ENCODE data around the gene PRIM2.
"Not testable (repeated sequence)": the region's sequence is repeated elsewhere in the genome, so short reads cannot be mapped to it uniquely, and the experiment has no call there.

PRIM2 gene

DNA sequence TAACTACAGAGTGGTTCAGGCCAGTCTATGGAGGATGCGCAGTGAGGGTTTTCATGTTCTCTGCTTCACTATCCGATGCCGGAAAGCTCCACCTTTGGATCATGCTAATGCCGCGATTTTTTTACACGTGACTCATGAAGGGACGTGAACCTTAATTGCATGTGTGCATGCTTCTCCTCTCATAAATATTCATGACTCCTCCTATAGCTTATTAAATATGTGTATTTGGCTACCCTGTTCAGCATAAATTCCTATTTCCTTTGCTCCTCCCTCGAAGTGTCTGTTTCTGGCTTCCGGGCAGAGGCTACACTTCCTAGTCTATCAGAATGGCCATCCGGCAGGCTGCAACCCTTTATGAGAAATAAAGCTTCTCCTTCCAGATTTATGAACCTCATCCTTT is 185.0 kb downstream of the PRIM2 start:
- not testable (repeated sequence) for DNase-seq (ENCODE audit: low read depth)

DNA sequence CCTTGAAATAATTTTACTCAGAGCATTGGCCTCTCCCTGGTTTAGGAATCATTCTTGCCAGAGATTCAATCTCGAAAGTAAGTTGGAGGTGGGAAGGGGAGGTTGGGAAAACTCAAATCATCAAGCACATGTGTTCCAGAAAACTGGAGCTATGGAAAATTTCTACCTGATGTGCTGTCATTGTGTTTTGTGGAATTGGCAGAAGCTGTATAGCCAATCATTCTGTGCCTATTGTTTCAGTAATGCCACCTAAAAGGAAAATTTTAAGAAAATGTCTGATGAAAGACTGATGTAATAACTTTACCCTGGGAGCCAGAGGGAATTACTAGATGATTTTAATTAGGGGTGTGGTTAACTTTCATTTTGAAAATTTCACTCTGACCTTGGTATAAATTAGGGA is 187.8 kb downstream of the PRIM2 start:
- DNase-seq (ENCODE audit: low read depth), result not testable (repeated sequence)

DNA sequence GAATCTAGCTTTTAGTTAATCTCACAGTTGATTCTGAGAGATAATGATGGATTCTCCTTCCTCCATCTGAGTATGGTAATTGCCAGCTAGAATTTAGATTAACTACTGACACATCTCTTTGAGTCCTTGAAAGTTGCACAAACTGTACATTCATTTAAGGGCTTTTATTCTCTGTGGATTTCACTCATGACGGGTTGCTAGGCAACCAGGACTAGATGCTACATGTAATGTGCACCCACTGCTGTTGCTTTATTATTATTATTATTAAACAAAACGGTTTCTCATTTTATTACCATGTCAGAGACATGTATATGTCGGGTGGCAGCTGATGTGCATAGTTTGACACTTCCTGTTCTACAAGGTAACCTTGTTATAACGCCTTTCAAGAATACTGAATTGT is 193.0 kb downstream of the PRIM2 start:
- DNase-seq (ENCODE audit: low read depth), result not testable (repeated sequence)

DNA sequence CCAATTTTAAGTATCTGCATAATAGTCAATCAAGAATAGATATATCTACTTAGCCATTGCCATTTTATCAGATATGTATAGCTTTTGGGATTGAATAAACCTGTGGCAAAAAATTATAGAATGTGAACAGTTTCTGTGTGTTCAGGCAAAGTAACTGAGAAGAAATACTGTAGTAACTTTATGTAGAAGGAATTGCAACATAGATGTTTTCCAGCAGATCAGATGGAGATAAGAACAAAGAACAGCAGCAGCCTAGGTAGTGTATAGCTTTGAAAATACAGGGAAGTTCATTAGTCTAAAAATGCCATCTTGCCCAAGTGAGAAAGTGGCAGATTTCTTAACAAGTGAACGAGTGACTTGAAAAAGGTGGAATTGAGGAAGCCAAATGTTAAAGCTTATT is 197.7 kb downstream of the PRIM2 start:
- DNase-seq (ENCODE audit: low read depth), result not testable (repeated sequence)

DNA sequence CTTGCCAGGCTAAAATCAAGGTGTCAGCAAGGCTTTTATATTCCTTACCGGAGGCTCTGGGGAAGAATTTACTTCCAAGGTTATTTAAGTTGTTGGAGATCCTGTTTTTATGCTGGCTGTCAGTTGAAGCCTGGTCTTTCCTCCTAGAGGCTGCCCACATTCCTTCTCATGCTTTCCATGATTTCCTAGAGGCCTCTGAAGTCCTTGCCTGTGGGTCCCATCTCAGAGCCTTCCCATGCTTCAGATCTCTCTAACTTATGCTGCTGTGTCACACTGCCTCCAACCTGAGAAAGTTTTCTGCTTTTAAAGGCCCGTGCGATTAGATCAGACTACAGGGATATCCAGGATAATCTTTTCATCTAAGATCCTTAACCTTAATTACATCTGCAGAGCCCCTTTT is 198.4 kb downstream of the PRIM2 start:
- not testable (repeated sequence) for DNase-seq (ENCODE audit: low read depth)

DNA sequence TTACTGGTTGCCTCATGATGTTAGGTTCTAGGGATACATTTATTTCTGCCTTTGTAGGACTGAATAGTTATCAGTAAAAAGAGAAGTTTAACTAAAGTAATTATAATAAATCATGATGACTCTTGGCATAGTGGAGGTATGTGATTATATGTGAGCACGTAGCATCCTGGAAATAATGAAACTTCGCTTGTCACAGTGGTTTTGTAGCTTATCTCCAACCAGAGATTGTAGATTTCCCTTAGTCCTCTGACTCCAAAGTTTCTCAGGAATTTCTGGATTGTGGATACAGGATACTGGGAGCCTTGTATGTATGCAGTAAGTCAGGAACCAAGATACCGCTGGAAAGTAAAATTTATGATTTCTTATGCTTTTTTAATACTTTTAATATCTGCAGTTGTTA is 199.3 kb downstream of the PRIM2 start:
- DNase-seq (ENCODE audit: low read depth), result not testable (repeated sequence)

DNA sequence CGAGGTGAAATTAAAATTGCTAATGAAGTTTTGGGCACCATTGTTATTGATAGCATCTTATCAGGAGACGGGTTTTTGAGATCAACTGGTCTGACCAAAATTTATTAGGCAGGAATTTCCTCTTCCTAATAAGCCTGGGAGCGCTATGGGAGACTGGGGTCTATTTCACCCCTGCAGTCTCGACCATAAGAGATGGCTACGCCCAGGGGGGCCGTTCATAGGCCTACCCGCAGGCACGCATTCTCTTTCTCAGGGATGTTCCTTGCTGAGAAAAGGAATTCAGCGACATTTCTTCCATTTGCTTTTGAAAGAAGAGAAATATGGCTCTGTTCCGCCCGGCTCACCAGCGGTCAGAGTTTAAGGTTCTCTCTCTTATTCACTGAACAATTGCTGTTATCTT is 201.8 kb downstream of the PRIM2 start:
- DNase-seq (ENCODE audit: low read depth), result not testable (repeated sequence)

DNA sequence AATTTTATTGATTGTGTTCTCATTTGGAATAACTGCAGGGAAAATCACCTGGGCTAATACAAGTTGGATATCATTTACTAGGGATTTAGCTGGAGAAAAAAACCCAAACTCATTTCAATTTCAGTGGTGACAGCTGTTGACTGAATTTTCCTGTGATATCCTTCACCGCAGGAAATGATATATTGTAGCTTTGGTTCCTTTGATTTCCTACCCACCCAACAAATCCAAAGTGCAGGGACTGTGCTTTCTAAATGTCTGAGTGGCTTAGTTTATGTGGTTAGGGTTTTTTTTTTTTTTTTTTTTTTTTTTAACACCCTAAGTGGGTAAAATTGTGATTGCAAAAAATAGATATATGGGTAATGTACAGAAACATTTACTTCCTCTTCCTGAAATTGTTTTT is 203.7 kb downstream of the PRIM2 start:
- not testable (repeated sequence) for DNase-seq (ENCODE audit: low read depth)

DNA sequence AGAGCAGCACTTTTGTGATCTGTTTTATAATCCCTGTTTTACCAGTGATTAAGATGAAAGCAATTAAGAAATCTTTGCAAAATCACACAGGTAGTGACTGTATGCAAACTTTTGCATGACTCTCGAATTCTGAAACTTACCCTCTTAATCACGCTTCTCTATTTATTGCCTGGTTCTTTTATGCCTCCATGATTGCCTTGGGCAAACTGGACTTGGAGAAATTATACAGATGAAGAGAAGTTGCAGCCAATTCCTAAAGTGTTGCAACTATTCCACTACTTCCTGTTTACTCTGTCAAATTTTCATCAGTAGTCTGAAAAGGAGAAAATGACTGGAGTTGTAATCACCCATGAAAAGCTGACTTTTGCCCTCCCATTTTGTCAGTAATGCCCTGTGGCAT is 205.8 kb downstream of the PRIM2 start:
- not testable (repeated sequence) for DNase-seq (ENCODE audit: low read depth)

DNA sequence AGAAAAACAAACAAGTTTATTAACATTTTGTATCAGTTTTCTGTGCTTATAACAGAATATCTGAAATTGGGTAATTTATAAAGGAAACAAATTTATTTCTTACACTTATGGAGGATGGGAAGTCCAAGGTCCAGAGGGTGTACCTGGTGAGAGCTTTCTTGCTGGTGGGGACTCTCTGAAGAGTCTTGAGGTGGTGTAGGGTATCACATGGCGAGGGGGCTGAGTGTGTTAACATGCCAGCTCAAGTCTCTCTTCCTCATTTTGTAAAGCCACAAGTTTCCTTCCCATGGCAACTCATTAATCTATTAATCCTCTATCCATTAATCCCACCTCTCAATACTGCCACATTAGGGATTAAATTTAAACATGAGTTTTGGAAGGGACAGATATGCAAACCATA is 212.3 kb downstream of the PRIM2 start:
- DNase-seq (ENCODE audit: low read depth), result not testable (repeated sequence)

DNA sequence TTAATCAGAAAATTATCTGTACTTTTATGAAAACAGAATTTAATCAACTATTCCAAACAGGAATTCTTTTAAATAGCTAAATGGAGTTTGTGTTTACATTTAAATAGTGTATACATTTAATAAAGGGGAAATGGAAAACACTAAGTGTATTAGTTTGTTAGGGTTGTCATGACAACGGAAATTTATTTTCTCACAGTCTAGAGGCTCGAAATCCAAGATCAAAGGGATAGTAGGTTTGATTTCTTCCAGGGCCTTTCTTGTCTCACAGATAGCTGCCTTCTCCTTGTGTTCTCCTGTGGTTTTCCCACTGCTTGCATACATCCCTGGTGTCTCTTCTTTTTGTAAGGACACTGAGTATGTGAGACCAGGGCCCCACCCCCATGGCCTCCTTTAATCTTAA is 215.2 kb downstream of the PRIM2 start:
- not testable (repeated sequence) for DNase-seq (ENCODE audit: low read depth)

DNA sequence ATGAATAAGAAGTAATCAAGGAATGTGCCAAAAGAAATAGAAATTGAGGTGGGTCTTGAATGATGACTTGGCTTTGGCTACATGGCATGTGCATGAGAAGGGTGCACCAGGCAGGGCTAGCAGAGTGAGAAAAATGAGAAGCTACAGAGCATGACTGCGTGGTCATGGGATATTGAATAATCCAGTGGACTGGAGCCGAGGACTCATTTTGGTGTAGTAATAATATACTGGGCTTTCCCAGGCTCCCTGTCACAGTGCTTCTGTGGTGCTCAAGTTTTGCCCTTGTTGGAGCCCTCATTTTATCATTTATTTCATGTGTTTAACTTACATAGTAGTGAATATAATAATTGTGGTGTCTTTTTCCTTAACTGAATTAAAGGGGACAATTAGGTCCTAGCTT is 217.7 kb downstream of the PRIM2 start:
- DNase-seq (ENCODE audit: low read depth), result not testable (repeated sequence)

DNA sequence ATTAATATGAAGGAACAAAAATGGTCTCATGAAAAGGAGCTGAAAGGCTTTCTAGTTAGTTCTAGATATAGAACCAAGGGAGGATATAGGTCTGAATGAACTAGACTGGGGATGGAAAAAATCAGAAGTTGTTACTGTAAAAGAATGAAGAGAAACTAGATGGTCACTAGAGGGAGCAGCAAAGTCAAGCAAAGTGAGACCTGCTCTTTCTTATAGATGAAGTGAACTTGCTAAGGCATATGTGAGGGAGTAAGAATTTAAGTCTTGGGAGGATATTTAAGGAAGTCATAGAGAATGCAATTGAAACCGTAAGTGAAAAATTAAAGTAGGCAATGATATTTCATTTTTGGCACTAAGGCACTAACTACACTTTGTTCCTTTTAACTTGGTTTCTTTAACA is 218.6 kb downstream of the PRIM2 start:
- DNase-seq (ENCODE audit: low read depth), result not testable (repeated sequence)

DNA sequence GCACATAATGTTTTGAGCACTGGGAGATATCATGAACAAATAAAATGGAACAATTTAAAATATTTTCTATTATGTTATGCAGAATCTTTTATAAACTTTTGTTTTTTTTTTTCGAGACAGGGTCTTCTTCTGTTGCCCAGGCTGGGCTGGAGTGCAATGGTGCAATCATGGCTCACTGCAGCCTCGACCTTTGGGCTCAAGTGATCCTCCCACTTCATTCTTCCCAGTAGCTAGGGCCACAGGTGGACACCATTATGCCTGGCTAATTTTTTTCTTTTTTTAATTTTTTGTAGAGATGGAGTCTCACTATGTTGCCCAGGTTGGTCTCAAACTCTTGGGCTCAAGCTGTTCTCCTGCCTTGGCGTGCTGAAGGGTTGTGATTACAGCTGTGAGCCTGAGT is 220.5 kb downstream of the PRIM2 start:
- not testable (repeated sequence) for DNase-seq (ENCODE audit: low read depth)

DNA sequence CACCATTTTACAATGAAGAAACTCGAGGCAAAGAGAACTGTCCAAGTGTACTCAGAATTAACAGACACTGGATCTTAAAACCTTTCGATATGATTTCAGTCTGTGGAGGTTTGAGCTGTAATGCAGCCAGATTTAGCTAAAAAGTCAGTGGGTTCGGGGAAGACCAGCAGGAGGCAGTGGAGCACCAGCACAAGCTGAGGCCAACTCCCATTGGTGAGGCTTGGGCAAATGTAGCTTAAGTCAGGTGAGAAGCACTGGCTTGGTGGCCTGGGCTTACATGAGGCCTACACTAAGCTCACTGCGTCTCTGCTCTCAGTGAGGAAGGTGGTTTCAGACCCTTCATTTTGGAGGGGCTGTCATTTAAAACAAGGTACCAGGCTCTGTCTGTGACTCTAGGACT is 234.5 kb downstream of the PRIM2 start:
- not testable (repeated sequence) for DNase-seq (ENCODE audit: low read depth)

DNA sequence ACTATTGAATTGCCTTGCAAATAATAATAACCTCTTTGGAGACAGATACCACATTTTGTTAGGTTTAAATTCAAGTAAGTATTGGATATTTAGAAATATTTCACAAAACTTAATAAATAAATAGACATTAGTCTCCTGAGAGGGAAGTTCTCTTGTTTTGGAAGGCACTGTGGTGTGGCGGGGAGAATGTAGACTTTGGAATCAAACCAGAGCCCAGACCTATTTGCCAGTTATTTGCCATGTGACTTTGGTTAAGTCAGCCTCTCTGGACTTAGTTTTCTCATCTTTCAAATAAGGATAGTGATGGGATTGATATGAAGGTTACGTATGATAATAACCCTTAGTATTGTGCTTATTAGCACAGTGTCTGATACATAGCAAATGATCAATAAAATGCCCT is 240.4 kb downstream of the PRIM2 start:
- DNase-seq (ENCODE audit: low read depth), result not testable (repeated sequence)

DNA sequence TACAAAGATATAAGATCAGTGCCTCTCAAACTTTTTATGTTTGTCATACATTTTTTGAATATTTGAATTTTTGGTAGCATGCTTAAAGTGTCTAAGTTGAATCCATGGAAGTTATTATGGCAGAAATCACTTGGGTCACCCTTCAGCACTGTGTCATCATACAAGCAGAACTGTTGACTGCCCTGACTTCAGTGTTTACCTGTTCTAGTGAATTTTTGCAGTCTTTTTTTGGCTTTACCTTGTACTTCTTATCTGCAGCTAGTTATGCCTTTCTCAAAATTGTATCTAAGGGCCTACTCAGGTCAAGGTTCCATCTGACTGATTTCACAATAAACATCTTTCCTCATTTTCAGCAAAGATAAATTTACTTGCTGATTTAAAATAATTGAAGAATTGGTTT is 241.7 kb downstream of the PRIM2 start:
- DNase-seq (ENCODE audit: low read depth), result not testable (repeated sequence)

DNA sequence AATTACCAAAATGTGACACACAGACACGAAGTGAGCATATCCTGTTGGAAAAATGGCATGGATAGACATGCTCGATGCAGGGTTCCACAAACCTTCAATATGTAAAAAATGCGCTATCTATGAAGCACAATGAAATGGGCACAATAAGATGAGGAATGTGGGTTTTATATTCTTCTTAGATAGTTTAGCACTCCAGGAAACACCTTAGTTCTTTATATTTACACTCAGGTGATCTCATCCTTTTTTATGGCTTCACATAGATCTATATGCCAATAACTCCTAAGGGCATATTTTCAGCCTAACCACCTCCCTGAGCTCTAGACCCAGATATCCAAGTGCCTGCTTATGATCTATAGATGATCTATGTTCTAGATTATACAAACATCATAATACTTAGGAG is 244.8 kb downstream of the PRIM2 start:
- not testable (repeated sequence) for DNase-seq (ENCODE audit: low read depth)

DNA sequence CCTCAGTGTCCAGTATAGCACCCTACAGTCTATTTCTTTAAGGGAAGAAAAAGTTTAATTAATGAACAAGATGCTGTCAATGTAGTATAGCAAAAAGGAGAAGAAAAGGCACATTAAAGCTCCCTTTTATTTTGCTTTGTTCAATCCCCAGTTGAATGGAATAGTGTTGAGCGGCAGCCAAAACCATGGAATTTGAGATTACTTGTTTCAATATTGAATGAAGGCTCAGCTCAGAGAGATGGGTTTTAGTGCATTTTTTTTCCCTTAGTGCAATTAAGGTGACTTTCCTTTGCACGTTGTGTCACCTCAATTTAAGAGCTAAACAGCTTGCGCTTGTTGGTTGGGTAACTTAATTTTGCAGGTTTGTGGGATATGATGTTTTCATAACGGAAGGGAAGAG is 254.7 kb downstream of the PRIM2 start:
- not testable (repeated sequence) for DNase-seq (ENCODE audit: low read depth)

DNA sequence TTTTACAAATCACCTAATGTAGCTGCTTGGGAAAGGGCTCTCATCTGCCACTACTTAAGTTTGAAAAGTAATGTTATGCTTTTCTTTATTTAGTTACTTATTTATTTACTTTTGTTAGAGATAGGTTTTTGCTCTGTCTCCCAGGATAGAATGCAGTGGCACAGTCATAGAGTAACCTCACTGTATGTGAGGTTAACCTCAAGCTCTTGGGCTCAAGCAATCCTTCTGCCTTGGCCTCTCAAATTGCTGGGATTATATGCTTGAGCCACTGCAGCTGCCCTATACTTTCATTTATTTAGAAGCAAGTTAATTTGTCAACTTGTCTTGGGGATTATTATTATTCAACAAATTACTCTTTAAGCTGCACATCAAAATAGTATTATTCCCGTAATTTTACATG is 255.4 kb downstream of the PRIM2 start:
- not testable (repeated sequence) for DNase-seq (ENCODE audit: low read depth)

DNA sequence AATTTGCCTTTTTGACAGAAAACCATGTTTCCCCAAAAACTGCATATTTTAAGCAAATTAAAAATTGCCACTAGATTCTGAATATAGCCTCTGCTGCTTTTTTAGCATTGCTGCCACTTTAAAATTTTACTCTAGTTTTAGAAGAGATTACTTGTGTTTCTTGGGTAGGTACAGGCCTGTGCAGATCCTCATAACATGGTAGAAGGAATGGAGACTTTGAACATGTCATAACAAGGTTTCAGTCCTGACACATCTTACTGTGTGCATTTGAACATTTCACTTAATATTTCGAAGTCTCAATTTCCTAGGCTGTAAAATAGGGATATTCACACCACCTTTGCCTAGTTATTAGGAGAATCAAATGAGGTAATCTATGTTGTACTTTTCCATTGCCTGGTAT is 259.6 kb downstream of the PRIM2 start:
- DNase-seq (ENCODE audit: low read depth), result not testable (repeated sequence)

DNA sequence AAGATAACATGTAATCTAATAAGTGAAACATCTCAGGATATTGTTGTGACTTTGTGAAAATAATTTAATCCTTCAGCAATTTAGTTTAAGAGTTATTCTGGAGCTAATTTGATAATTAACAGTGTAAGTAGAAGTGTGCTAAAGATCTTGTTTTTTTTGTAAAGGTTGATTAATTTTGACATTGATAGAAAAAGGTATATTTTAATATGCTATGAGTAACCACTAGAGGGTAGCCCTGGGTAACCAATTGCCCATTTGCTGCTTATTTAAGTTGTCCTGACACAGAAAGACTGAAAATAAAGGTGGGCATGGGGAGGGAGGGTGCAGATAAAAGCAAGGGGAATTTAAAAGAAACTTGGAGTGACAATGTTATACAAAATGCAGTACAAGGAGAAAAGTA is 262.1 kb downstream of the PRIM2 start:
- not testable (repeated sequence) for DNase-seq (ENCODE audit: low read depth)

DNA sequence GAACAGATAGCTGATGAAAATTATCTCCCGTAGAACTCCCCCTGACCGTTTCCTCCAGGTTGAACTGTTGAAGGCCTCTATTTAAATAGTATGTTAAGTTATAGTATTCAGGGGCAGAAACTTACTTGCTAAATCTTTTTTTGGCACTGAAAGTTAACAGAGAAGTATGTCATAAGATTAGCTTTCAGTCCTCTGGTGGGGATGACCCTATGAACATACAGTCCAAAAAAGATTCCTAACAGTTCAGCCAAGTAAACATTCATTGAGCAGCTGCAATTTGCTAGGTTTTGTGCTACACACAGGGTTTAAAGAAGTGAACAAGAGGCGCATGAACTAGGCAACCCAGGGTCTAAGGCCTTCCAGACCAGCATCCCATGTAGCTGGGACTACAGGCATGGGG is 264.2 kb downstream of the PRIM2 start:
- DNase-seq (ENCODE audit: low read depth), result not testable (repeated sequence)

DNA sequence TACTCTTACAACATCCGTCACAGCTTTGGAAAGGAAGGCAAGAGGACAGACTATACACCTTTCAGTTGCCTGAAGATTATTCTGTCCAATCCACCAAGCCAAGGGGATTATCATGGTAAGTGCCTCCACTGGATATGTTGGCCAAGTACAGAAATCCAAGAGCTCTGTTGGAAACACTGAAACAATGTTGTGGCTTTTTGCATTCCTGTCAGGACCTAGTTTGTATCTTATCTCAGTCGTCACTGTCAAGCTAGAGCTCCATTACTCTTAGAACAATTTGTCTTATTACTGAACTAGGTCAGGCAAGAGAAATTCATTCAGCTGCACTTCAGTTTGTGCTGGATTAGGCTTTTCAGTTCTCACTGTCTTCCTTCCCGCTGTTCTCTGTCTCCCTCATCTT is 283.7 kb downstream of the PRIM2 start:
- DNase-seq (ENCODE audit: low read depth), result not testable (repeated sequence)

DNA sequence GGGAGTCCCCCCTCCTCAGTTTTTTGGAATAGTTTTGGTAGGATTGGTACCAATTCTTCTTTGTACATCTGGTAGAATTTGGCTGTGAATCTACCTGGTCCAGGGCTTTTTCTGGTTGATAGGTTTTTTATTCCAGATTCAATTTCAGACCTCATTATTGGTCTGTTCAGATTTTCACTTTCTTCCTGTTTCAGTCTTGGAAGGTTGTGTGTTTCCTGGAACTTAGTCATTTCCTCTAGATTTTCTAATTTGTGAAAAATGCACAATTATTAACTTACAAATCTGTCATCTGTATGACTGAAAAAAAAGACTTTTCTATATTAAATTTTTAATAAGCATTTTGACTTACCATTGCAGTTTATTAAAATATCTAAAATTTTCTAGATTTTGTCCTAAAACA is 287.9 kb downstream of the PRIM2 start:
- DNase-seq (ENCODE audit: low read depth), result not testable (repeated sequence)

Measured in T follicular helper cell (primary cell).